ENCODE data around the gene MINDY4B. TPM values are rescaled to one million over a fixed set of nuclear protein-coding genes. Genes with fewer than 3 reads are reported as not detected.

The MINDY4B gene
- total and polyA plus RNA-seq, 10 of the 15 experiments (the other 5 are each of a cell fraction or from before 2014, with no cell fraction given) = not detected

DNA sequence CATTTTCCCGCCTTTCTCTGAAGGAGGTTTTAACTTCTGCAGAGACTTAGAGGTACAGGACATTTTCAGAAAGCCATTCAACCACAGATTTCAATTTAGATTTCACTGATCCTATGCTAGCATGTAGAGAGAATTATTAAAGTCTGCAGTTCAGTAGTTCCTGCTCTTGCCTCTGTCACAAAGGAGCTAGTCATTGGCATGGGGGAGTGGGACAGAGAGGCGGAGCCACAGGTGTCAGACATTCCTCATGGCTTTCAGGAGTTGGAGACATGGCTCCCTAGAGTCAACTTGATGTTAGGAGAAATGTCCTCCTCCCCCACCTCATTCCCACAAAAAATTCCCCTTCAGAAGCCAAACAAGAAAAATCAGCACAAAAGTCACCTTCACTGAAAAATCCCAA lies 76.2 kb downstream of the MINDY4B start:
- no peak overlapping the region for H3K4me3 ChIP-seq
- H3K27ac ChIP-seq (ENCODE audit: control insufficient read depth, insufficient read depth) = no peak overlapping the region
- no peak overlapping the region for H3K9ac ChIP-seq (ENCODE audit: control insufficient read depth, insufficient read depth, low read length)
- ATAC-seq (no peak), DNase-seq (ENCODE audit: low read depth, low spot score) (no peak), FAIRE-seq (no peak)
- H3K9me3 ChIP-seq (replicated peaks; ENCODE audit: control insufficient read depth, insufficient read depth, low read length) = no peaks in the 10 kb centered on the region
- H3K4me2 ChIP-seq (ENCODE audit: control insufficient read depth, insufficient read depth) = no peak overlapping the region
- RAD21 ChIA-PET (ENCODE audit: unreplicated experiment) = no interaction called here
- H3K4me1 ChIP-seq (ENCODE audit: control insufficient read depth, insufficient read depth, low read length) = no peaks in the 10 kb centered on the region
- H3K79me2 ChIP-seq (ENCODE audit: control insufficient read depth, insufficient read depth, low read length) = no peaks in the 10 kb centered on the region
- no peaks in the 10 kb centered on the region for H3K36me3 ChIP-seq (ENCODE audit: control insufficient read depth in 2 of 2, insufficient read depth in 2 of 2, low read length in 1 of 2)
- H3K27me3 ChIP-seq (replicated peaks in 1 of 2; ENCODE audit: control insufficient read depth in 2 of 2, insufficient read depth in 2 of 2, low read length in 1 of 2) = no peaks in the 10 kb centered on the region
- POLR2A ChIA-PET = no interaction called here
- no TSS peak for BruUV-seq (replicated peaks)
- intact Hi-C loops (cut with micrococcal nuclease; ENCODE audit: unreplicated experiment) (no loop called here), in situ Hi-C loops (cut with MboI) (no loop called here)
- no peak overlapping the region for H2AFZ ChIP-seq (ENCODE audit: control insufficient read depth, low read depth, low read length)
- CTCF ChIA-PET = interaction anchor here (1.3 to 5.1 kb wide), 2 partner anchors 8 to 108 kb away, joined by 3 to 19 read pairs; no protein-coding TSS in a partner anchor
- H4K20me1 ChIP-seq (ENCODE audit: control insufficient read depth, insufficient read depth) = peaks cover 3% of the 10 kb centered on the region; the same call in 1 of the 2 replicates
- WGBS (ENCODE audit: insufficient coverage, insufficient replicate concordance, low lambda C conversion rate, missing lambda C conversion rate) = 70% methylated on average over 2 of the region's 2 CpGs
- SMC1A ChIA-PET (ENCODE audit: uncharacterized antibody, unreplicated experiment) = no interaction called here
- TF ChIP-seq TARDBP (IDR thresholded peaks at IDR 0.05; ENCODE audit: borderline replicate concordance) = no peak
- TF ChIP-seq BRCA1 (IDR thresholded peaks at IDR 0.05; ENCODE audit: low read depth, low read length) = no peak
- no peak for TF ChIP-seq IKZF2 (IDR thresholded peaks at IDR 0.05)
- TF ChIP-seq CHD1 (IDR thresholded peaks at IDR 0.05; ENCODE audit: low read depth, low read length) = no peak
- TF ChIP-seq, protein P1, sequence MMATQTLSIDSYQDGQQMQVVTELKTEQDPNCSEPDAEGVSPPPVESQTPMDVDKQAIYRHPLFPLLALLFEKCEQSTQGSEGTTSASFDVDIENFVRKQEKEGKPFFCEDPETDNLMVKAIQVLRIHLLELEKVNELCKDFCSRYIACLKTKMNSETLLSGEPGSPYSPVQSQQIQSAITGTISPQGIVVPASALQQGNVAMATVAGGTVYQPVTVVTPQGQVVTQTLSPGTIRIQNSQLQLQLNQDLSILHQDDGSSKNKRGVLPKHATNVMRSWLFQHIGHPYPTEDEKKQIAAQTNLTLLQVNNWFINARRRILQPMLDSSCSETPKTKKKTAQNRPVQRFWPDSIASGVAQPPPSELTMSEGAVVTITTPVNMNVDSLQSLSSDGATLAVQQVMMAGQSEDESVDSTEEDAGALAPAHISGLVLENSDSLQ (IDR thresholded peaks at IDR 0.05) = no peak
- TF ChIP-seq, protein P2, sequence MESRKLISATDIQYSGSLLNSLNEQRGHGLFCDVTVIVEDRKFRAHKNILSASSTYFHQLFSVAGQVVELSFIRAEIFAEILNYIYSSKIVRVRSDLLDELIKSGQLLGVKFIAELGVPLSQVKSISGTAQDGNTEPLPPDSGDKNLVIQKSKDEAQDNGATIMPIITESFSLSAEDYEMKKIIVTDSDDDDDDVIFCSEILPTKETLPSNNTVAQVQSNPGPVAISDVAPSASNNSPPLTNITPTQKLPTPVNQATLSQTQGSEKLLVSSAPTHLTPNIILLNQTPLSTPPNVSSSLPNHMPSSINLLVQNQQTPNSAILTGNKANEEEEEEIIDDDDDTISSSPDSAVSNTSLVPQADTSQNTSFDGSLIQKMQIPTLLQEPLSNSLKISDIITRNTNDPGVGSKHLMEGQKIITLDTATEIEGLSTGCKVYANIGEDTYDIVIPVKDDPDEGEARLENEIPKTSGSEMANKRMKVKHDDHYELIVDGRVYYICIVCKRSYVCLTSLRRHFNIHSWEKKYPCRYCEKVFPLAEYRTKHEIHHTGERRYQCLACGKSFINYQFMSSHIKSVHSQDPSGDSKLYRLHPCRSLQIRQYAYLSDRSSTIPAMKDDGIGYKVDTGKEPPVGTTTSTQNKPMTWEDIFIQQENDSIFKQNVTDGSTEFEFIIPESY (IDR thresholded peaks at IDR 0.05) = no peak
- no peak for TF ChIP-seq MTA3 (IDR thresholded peaks at IDR 0.05; ENCODE audit: borderline replicate concordance, low read length)
- TF ChIP-seq WRNIP1 (IDR thresholded peaks at IDR 0.05; ENCODE audit: borderline replicate concordance, low read depth, low read length) = no peak
- TF ChIP-seq RCOR1 (conservative IDR thresholded peaks at IDR 0.05; ENCODE audit: low read depth, low read length) = no peak
- TF ChIP-seq ZZZ3 (IDR thresholded peaks at IDR 0.05; ENCODE audit: control insufficient read depth, insufficient read length, low read depth) = no peak
- TF ChIP-seq, protein P3, sequence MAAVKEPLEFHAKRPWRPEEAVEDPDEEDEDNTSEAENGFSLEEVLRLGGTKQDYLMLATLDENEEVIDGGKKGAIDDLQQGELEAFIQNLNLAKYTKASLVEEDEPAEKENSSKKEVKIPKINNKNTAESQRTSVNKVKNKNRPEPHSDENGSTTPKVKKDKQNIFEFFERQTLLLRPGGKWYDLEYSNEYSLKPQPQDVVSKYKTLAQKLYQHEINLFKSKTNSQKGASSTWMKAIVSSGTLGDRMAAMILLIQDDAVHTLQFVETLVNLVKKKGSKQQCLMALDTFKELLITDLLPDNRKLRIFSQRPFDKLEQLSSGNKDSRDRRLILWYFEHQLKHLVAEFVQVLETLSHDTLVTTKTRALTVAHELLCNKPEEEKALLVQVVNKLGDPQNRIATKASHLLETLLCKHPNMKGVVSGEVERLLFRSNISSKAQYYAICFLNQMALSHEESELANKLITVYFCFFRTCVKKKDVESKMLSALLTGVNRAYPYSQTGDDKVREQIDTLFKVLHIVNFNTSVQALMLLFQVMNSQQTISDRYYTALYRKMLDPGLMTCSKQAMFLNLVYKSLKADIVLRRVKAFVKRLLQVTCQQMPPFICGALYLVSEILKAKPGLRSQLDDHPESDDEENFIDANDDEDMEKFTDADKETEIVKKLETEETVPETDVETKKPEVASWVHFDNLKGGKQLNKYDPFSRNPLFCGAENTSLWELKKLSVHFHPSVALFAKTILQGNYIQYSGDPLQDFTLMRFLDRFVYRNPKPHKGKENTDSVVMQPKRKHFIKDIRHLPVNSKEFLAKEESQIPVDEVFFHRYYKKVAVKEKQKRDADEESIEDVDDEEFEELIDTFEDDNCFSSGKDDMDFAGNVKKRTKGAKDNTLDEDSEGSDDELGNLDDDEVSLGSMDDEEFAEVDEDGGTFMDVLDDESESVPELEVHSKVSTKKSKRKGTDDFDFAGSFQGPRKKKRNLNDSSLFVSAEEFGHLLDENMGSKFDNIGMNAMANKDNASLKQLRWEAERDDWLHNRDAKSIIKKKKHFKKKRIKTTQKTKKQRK (IDR thresholded peaks at IDR 0.05; ENCODE audit: low read depth, low read length) = no peak
- no peak for TF ChIP-seq MYC (IDR thresholded peaks at IDR 0.05; ENCODE audit: insufficient read depth, insufficient read length, insufficient replicate concordance, low read length, severe bottlenecking)
- TF ChIP-seq SIN3A (IDR thresholded peaks at IDR 0.05; ENCODE audit: low read depth, low read length) = no peak
- no peak for TF ChIP-seq NFYB (IDR thresholded peaks at IDR 0.05; ENCODE audit: insufficient read depth, low read depth, low read length)
- TF ChIP-seq, protein P4, sequence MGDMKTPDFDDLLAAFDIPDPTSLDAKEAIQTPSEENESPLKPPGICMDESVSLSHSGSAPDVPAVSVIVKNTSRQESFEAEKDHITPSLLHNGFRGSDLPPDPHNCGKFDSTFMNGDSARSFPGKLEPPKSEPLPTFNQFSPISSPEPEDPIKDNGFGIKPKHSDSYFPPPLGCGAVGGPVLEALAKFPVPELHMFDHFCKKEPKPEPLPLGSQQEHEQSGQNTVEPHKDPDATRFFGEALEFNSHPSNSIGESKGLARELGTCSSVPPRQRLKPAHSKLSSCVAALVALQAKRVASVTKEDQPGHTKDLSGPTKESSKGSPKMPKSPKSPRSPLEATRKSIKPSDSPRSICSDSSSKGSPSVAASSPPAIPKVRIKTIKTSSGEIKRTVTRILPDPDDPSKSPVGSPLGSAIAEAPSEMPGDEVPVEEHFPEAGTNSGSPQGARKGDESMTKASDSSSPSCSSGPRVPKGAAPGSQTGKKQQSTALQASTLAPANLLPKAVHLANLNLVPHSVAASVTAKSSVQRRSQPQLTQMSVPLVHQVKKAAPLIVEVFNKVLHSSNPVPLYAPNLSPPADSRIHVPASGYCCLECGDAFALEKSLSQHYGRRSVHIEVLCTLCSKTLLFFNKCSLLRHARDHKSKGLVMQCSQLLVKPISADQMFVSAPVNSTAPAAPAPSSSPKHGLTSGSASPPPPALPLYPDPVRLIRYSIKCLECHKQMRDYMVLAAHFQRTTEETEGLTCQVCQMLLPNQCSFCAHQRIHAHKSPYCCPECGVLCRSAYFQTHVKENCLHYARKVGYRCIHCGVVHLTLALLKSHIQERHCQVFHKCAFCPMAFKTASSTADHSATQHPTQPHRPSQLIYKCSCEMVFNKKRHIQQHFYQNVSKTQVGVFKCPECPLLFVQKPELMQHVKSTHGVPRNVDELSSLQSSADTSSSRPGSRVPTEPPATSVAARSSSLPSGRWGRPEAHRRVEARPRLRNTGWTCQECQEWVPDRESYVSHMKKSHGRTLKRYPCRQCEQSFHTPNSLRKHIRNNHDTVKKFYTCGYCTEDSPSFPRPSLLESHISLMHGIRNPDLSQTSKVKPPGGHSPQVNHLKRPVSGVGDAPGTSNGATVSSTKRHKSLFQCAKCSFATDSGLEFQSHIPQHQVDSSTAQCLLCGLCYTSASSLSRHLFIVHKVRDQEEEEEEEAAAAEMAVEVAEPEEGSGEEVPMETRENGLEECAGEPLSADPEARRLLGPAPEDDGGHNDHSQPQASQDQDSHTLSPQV (IDR thresholded peaks at IDR 0.05) = no peak

Data from GM12878 (cell line).